ENCODE results near the gene PDE4B. TPM values are rescaled to one million over a fixed set of nuclear protein-coding genes. Genes with fewer than 3 reads are reported as not detected.
"Not testable (repeated sequence)": the region's sequence is repeated elsewhere in the genome, so short reads cannot be mapped to it uniquely, and the experiment has no call there.

PDE4B gene
- polyA plus RNA-seq, 1 donor = 9.3 TPM

DNA sequence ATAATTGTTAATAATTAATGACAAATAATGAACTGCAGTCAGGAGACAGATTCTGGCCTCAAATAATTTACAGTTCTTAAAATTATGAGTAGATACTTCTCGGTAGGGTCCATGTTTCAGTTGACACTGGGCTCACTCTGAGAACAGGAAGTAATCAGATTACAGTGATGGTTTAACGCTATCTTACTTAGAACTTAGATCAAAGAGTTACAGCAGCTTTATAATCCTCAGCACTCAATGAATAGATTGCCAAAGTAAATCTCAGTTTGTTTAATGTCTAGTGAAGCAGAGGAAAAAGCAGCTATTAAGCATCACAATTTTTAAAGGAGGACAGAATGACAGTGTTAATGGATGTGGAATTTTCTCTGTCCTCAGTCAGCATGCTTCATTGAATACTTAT is 79.6 kb downstream of the PDE4B start:
- no peaks in the 10 kb centered on the region for H3K36me3 ChIP-seq (ENCODE audit: control insufficient read depth, insufficient read depth, low read length)
- H3K4me3 ChIP-seq (ENCODE audit: low read length) = no peak overlapping the region
- H3K4me1 ChIP-seq (ENCODE audit: control insufficient read depth, insufficient read depth, low read length) = no peaks in the 10 kb centered on the region
- DNase-seq = no peak
- no peaks in the 10 kb centered on the region for H3K27me3 ChIP-seq (ENCODE audit: control insufficient read depth, insufficient read depth, low read length)
- no peak overlapping the region for H3K27ac ChIP-seq (ENCODE audit: low read length)
- whole genome bisulfite sequencing (ENCODE audit: insufficient coverage, low lambda C conversion rate) = no CpG with 5 or more reads among the region's 2 CpGs
- no peaks in the 10 kb centered on the region for H3K9me3 ChIP-seq (ENCODE audit: control insufficient read depth, low read depth, low read length)

- not testable (repeated sequence) for H3K4me3 ChIP-seq (ENCODE audit: low read length); H3K27ac ChIP-seq (ENCODE audit: low read length); H3K27me3 ChIP-seq (ENCODE audit: control insufficient read depth, insufficient read depth, low read length); H3K9me3 ChIP-seq (ENCODE audit: control insufficient read depth, low read depth, low read length); H3K4me1 ChIP-seq (ENCODE audit: control insufficient read depth, insufficient read depth, low read length); DNase-seq; H3K36me3 ChIP-seq (ENCODE audit: control insufficient read depth, insufficient read depth, low read length)
- WGBS (ENCODE audit: insufficient coverage, low lambda C conversion rate) = no CpG with 5 or more reads among the region's 3 CpGs
Measured at GRCh38 chr1:65878342-65878741, 85.6 kb downstream of the PDE4B start.

- H3K27ac ChIP-seq (ENCODE audit: low read length) = no peak overlapping the region
Measured at GRCh38 chr1:65880611-65881010, 87.9 kb downstream of the PDE4B start.

DNA sequence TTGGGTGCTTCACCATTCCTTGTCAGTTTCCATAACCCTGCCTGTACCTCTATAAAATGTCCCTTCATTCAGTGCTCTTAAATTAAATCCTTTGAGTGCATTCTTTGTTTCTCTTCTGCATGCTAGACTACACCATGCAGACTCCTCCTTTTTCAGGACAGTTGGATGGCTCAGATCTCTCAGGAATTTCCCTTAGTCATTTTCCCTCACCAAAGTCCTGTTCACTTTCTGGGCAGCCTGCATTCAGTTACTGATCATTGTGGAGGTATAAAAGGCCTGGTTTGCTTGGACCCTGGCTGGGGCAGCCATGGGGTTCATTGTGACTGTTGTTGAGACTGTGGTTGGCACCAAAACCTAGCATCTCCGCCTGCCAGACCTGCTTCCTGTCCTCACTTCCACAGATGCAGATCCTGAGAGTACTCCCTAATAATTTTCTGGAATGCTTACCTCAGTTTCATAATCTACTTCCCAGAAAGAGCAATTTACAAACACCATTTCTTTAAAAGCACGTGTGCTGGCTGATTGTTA is 88.4 kb downstream of the PDE4B start:
- H3K9me3 ChIP-seq (ENCODE audit: control insufficient read depth, low read depth, low read length) = no peaks in the 10 kb centered on the region
- H3K4me1 ChIP-seq (ENCODE audit: control insufficient read depth, insufficient read depth, low read length) = no peaks in the 10 kb centered on the region
- no peak overlapping the region for H3K27ac ChIP-seq (ENCODE audit: low read length)
- no peaks in the 10 kb centered on the region for H3K36me3 ChIP-seq (ENCODE audit: control insufficient read depth, insufficient read depth, low read length)
- H3K27me3 ChIP-seq (ENCODE audit: control insufficient read depth, insufficient read depth, low read length) = no peaks in the 10 kb centered on the region
- no CpG with 5 or more reads among the region's 2 CpGs for WGBS (ENCODE audit: insufficient coverage, low lambda C conversion rate)
- DNase-seq = no peak
- no peak overlapping the region for H3K4me3 ChIP-seq (ENCODE audit: low read length)

More at GRCh38 chr1:65880611-65881010, 87.9 kb downstream of the PDE4B start:
- no peaks in the 10 kb centered on the region for H3K36me3 ChIP-seq (ENCODE audit: control insufficient read depth, insufficient read depth, low read length)
- H3K4me1 ChIP-seq (ENCODE audit: control insufficient read depth, insufficient read depth, low read length) = no peaks in the 10 kb centered on the region
- DNase-seq = peak in 1 of 2 donors; percentile 5
- no CpG with 5 or more reads among the region's 4 CpGs for WGBS (ENCODE audit: insufficient coverage, low lambda C conversion rate)
- no peak overlapping the region for H3K4me3 ChIP-seq (ENCODE audit: low read length)
- no peaks in the 10 kb centered on the region for H3K27me3 ChIP-seq (ENCODE audit: control insufficient read depth, insufficient read depth, low read length)
- H3K9me3 ChIP-seq (ENCODE audit: control insufficient read depth, low read depth, low read length) = no peaks in the 10 kb centered on the region

DNA sequence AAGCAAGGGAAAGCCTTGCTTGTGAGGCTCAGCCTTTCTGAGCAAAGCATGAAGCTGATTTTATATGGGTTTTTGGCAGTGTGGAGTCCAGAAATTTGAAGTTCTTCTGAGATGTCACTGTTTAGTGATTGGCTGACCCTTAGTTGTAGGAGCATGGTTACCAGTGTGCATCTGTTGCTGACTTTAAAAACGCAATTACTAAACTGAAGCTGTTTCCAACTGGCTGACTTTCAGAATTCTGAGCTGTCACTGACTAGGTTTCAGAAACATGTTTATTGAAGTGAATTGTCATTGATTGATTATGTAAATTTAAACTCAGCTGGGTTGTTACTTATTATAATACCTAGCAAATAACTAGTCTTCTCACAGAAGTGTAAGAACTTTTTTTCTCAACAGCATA is 89.4 kb downstream of the PDE4B start:
- no peak for DNase-seq
- H3K9me3 ChIP-seq (ENCODE audit: control insufficient read depth, low read depth, low read length) = no peaks in the 10 kb centered on the region
- whole genome bisulfite sequencing (ENCODE audit: insufficient coverage, low lambda C conversion rate) = 71% methylated on average over 1 of the region's 1 CpG
- no peaks in the 10 kb centered on the region for H3K36me3 ChIP-seq (ENCODE audit: control insufficient read depth, insufficient read depth, low read length)
- no peak overlapping the region for H3K4me3 ChIP-seq (ENCODE audit: low read length)
- no peaks in the 10 kb centered on the region for H3K4me1 ChIP-seq (ENCODE audit: control insufficient read depth, insufficient read depth, low read length)
- no peaks in the 10 kb centered on the region for H3K27me3 ChIP-seq (ENCODE audit: control insufficient read depth, insufficient read depth, low read length)
- no peak overlapping the region for H3K27ac ChIP-seq (ENCODE audit: low read length)

GRCh38 chr1:65889441-65889840 is 96.7 kb downstream of the PDE4B start:
- no peaks in the 10 kb centered on the region for H3K36me3 ChIP-seq (ENCODE audit: control insufficient read depth, insufficient read depth, low read length)
- H3K27ac ChIP-seq (ENCODE audit: low read length) = no peak overlapping the region
- H3K4me3 ChIP-seq (ENCODE audit: low read length) = no peak overlapping the region
- H3K9me3 ChIP-seq (ENCODE audit: control insufficient read depth, low read depth, low read length) = no peaks in the 10 kb centered on the region
- no peak for DNase-seq
- no peaks in the 10 kb centered on the region for H3K27me3 ChIP-seq (ENCODE audit: control insufficient read depth, insufficient read depth, low read length)
- H3K4me1 ChIP-seq (ENCODE audit: control insufficient read depth, insufficient read depth, low read length) = no peaks in the 10 kb centered on the region

DNA sequence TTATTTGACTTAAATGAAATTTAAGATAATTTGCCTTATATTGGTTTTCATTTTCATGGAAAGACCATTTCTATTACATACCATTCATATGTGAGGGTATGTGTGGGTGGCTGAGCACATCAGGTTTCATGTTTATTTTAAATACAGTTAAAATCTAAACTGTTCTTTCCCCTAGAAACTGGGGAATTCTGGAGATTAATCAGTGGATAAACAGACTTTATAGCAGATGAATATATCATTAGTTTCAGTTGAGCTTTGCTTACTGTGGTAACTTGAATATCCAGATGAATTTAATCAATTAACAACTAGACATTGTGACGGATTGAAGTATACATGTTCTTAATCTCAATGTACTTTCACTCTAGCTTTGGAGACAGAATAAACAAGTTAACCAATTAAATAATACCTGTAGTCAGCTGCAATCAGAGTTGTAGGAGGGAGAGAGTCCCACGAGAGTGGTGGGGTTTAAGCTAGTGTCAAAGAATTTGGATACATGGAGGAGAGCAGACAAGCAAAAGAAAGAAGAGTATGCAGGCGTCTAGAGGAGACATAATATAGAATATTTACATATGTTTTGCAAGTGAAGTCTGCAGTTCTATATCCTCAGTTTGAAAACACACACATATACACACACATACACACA is 97.6 kb downstream of the PDE4B start:
- Histone ChIP-seq H3K4me1 (ENCODE audit: control insufficient read depth, insufficient read depth, low read length) (no peaks in the 10 kb centered on the region), H3K4me3 (ENCODE audit: low read length) (no peak overlapping the region), H3K36me3 (ENCODE audit: control insufficient read depth, insufficient read depth, low read length) (no peaks in the 10 kb centered on the region), H3K27me3 (ENCODE audit: control insufficient read depth, insufficient read depth, low read length) (no peaks in the 10 kb centered on the region), H3K9me3 (ENCODE audit: control insufficient read depth, low read depth, low read length) (no peaks in the 10 kb centered on the region), H3K27ac (ENCODE audit: low read length) (no peak overlapping the region)
- DNase-seq = no peak
- 0% methylated on average over 1 of the region's 3 CpGs for WGBS (ENCODE audit: insufficient coverage, low lambda C conversion rate)

DNA sequence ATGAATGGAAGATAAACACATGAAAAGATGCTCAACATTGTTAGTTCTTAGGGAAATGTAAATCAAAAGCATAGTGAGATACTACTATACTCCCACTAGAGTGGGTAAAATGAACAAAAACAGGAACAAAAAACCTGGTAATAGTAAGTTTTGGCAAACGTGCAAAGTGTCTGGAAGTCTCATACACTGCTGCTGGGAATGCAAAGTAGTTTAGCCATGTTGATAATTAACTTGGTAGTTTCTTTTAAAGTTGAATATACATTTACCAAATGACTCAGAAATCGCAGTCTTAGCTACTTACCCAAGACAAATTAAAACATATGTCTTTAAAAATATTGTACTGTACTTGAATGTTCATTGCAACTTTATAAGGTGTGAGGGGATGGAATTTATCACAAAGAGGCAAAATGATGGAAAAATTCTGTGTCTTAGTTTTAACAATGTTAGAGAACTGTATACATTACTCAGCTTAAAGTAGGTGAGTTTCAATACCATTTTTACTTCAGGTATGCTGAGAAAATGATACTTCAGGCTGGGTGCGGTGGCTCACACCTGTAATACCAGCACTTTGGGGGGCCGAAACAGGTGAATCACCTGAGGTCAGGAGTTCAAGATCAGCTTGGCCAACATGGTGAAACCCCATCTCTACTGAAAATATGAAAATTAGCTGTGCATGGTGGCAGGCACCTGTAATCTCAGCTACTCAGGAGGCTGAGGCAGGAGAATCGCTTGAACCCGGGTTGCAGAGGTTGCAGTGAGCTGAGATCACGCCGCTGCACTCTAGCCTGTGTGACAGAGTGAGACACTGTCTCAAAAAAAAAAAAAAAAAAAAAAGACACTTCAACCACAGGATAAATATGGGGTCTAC is 102.3 kb downstream of the PDE4B start:
- no peaks in the 10 kb centered on the region for H3K4me1 ChIP-seq (ENCODE audit: control insufficient read depth, insufficient read depth, low read length)
- H3K36me3 ChIP-seq (ENCODE audit: control insufficient read depth, insufficient read depth, low read length) = no peaks in the 10 kb centered on the region
- no peak overlapping the region for H3K27ac ChIP-seq (ENCODE audit: low read length)
- H3K4me3 ChIP-seq (ENCODE audit: low read length) = no peak overlapping the region
- WGBS (ENCODE audit: insufficient coverage, low lambda C conversion rate) = 90% methylated on average over 2 of the region's 8 CpGs
- DNase-seq = no peak
- no peaks in the 10 kb centered on the region for H3K27me3 ChIP-seq (ENCODE audit: control insufficient read depth, insufficient read depth, low read length)
- H3K9me3 ChIP-seq (ENCODE audit: control insufficient read depth, low read depth, low read length) = no peaks in the 10 kb centered on the region

DNA sequence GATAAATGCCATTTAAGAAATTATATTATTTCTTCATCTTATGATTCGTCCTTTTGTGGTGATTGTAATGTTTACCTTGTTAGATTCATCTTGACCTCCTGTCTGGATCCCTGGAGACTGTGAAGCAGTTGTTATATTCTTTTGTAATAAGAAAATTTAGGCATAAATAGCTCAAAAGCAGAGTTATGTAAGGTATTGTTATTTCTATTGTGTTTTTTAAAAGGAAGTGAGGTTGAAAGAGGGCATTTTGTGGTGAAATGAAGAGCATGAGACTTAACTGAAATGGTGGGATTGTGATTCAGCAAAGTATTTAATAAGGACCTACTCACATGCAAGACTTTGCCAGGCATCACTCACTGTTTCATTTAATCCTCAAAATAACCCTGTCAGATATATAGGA is 104.0 kb downstream of the PDE4B start:
- H3K27me3 ChIP-seq (ENCODE audit: control insufficient read depth, insufficient read depth, low read length) = no peaks in the 10 kb centered on the region
- H3K27ac ChIP-seq (ENCODE audit: low read length) = no peak overlapping the region
- DNase-seq = no peak
- no peaks in the 10 kb centered on the region for H3K4me1 ChIP-seq (ENCODE audit: control insufficient read depth, insufficient read depth, low read length)
- H3K9me3 ChIP-seq (ENCODE audit: control insufficient read depth, low read depth, low read length) = no peaks in the 10 kb centered on the region
- 80% methylated on average over 1 of the region's 1 CpG for WGBS (ENCODE audit: insufficient coverage, low lambda C conversion rate)
- H3K4me3 ChIP-seq (ENCODE audit: low read length) = no peak overlapping the region
- no peaks in the 10 kb centered on the region for H3K36me3 ChIP-seq (ENCODE audit: control insufficient read depth, insufficient read depth, low read length)

DNA sequence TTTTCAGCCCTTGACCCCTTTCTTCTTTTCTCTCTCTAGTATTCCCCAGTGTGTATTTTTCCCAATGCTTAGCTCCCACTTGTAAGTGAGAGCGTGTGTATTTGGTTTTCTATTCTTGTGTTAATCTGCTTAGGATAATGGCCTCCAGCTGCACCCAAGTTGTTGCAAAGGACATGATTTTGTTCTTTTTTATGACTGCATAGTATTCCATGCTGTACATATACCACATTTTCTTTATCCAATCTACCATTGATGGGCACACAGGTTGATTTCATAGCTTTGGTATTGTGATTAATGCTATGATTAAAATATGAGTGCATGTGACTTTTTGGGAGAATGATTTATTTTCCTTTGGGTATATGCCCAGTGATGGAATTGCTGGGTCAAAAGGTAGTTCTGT is 104.8 kb downstream of the PDE4B start:
- no peaks in the 10 kb centered on the region for H3K27me3 ChIP-seq (ENCODE audit: control insufficient read depth, insufficient read depth, low read length)
- H3K27ac ChIP-seq (ENCODE audit: low read length) = no peak overlapping the region
- WGBS (ENCODE audit: insufficient coverage, low lambda C conversion rate) = no CpG with 5 or more reads among the region's 1 CpG
- H3K4me1 ChIP-seq (ENCODE audit: control insufficient read depth, insufficient read depth, low read length) = no peaks in the 10 kb centered on the region
- no peak overlapping the region for H3K4me3 ChIP-seq (ENCODE audit: low read length)
- no peaks in the 10 kb centered on the region for H3K9me3 ChIP-seq (ENCODE audit: control insufficient read depth, low read depth, low read length)
- no peak for DNase-seq
- no peaks in the 10 kb centered on the region for H3K36me3 ChIP-seq (ENCODE audit: control insufficient read depth, insufficient read depth, low read length)
